GM18909 (cell line): ENCODE data around the gene TGOLN2.

Experiments used
- ATAC-seq: cut with Tn5 transposase; IDR thresholded peaks from one replicate; pipeline ENCODE4 v1.9.1; 2021; ENCODE audit warnings: mild to moderate bottlenecking; ENCODE audit not compliant: unreplicated experiment, poor library complexity

TGOLN2 gene

DNA sequence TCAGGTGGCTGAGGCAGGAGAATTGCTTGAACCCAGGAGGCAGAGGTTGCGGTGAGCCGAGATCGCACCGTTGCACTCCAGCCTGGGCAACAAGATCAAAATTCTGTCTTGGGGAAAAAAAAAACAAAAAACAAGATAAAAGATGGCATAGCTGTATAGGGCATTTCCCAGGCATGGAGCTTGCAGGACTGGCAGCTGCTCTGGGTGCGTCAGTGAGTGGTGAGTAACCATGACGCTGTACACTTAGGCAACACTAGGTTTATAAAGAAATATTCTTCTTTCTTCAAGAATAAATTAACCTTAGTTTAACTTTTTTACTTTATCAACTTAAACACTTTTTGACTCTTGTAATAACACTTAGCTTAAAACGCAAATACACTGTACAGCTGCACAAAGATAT is 15.4 kb downstream of the TGOLN2 start:
- no peak for ATAC-seq

DNA sequence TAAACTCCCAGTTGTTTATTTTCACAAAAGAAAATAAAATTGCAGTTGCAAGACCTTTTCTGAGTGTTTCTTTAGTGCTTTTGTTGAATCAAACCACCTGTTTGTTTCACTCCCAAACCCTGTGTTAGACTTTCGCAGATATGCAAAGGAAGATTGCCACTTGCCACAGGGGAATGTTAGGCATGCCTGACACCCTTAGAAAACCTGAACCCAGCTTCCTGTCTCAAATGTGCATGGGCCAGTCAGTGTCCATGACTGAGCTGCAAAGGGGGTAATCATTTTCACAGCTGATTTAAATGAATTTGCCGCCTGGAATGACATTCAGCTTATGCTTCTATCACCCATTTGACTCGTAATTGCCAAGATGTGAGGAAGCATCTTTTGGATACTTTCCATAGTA is 17.5 kb downstream of the TGOLN2 start:
- peak; percentile 57 for ATAC-seq

DNA sequence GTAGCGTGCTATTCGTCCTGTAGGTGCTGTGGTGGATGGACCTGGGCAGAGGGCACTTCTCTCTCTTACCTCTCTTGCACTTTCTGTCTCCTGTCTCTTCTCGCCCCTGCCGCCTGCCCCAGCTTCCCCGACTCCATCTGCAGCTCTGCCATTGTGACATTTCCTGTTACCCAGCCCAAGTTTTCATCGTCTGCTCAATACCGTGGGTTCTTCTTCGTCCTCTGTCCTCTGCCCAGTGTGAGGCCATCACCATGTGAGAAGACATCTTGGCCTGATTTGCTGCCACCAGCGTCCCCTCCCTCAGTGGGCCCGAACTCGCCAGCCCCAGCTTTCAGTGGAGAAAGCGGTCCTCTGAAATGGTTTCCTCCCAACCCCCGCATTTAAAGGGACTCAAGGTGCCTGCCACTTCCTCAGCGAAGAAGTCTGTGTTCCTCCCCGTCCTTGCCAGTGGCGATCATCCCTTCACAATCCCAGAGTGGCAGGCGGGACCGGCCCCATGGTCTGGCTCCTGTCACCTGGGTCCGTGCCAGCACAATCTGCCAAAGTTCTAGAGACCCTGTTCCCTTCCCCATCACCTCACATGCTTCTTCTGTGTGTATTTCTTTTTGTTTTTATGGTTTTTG is 18.0 kb downstream of the TGOLN2 start:
- ATAC-seq = no peak

DNA sequence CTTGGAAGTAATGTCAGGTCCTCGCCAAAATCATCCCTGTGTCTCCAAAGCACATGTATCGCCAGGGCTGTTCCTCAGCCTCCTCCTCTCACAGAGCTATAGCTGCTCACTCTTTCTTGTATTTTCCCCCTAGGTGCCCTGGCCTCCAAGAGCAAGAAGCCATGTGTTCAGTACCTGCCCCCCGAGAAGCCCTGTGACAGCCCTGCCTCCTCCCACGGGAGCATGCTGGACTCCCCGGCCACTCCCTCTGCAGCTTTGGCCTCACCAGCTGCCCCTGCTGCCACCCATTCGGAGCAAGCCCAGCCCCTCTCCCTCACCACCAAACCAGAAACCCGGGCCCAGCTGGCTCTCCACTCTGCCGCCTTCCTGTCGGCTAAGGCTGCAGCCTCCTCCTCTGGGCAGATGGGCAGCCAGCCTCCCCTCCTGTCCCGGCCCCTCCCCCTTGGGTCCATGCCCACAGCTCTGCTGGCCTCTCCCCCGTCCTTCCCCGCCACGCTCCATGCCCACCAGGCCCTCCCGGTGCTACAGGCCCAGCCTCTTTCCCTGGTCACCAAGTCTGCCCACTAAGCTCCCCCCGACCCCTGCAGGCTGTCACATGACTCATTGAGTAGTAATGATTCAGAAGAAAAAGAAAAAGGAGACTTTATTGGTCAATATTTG is 18.8 kb downstream of the TGOLN2 start:
- no peak for ATAC-seq

DNA sequence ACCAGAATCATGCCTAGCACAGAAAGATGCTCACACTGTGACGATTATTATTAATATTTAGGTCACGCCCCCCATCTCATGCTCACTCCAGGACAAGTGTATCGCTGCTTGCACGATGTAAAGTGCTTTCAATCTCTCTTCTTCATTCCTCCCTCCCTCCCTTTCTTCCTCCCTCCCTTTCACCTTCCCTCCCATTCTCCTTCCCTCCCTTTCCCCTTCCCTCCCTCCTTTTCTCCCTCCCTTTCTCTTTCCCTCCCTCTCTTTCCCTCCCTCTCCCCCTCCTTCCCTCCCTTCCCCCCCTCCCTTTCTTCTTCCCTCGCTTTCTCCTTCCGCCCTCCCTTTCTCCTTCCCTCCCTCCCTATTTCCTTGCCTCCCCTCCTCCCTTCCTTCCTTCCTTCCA is 19.6 kb downstream of the TGOLN2 start:
- ATAC-seq = no peak

DNA sequence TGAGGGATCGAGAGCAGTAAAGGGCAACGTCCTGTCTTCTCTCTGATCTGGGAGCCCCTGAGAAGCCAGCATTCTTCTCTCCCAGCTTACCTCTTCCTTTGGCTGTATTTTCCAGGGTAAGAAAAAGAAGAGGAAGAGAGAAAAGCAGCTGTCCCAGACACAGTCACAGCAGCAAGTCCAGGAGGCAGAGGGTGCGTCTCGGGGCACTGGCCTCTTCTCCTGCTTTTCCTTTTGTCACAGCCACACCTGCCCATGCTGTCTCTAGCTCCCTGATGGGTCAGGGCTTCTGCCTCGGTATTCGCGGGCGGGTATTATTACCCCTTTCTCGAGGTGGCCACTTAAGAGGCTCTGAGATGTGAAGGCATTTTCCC is 20.3 kb downstream of the TGOLN2 start:
- ATAC-seq = no peak

DNA sequence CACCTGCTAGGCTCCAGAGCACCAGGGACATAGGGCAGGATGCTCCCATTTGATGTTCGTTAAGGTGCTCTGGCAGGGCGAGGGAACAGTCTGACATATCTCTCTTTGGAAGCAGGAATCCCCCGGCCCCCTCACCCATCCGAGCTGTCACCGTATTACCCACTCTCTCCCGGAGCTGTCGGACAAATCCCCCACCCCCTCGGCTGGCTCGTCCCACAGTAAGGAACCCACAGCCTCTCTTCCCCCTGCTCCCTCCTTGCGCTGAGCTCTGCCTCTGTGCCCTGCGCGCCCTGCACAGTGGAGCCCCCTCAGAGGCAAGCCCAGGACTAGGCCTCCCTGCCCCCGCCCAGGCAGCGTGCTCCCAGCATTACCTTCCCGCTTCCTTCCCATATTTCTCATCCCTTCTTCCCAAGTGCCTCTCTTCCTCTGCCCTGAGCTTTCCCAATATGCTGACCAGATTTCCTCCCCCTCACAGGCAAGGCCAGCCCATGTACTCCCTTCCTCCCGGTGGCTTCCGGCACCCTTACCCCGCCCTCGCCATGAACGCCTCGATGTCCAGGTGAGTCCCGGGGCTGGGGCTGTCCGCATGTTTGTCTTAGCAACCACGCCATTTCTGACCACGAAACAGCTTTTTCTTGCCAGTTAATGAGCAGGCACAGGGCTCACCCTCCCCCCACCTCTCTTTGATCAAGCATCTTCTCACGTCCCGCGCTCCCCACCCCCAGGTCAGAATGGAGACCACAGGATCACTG is 23.8 kb downstream of the TGOLN2 start:
- no peak for ATAC-seq

DNA sequence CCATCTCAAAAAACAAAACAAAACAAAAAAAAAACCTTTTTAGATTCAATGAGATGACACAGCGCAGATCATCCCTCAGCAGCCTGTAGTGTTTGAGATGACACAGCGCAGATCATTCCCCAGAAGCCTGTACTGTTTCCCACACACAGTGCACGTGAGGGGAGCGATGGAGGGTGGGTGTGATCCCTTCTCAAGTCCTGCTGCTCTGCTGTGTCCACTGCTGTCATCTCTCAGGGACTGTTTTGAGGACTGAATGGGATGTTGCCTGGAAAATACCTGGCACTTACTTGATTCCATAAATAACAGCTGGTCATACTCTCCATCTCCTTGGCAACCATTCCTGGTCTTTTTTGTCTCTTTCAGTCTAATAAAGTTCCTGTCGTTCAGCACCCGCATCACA is 25.7 kb downstream of the TGOLN2 start:
- no peak for ATAC-seq

DNA sequence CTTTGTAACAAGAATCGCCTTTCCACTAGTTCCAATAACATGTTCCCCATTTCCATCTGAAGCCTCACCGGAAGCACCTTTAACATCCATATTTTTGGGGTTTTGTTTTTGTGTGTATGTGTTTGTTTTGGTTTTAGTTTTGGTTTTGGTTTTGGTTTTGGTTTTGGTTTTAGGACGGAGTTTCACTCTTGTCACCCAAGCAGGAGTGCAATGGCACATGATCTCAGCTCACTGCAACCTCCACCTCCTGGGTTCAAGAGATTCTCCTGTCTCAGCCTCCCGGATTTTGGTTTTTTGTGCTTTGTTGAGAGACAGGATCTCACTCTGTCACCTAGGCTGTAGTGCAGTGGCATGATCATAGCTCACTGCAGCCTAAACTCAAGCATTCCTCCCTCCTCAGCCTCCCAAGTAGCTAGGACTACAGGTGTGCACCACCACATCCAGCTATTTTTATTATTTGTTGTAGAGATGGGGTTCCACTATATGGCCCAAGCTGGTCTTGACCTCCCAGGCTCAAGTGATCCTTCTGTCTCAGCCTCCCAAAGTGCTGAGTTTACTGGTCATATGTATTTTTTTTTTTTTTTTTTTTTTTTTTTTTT is 36.3 kb downstream of the TGOLN2 start:
- ATAC-seq = no peak

DNA sequence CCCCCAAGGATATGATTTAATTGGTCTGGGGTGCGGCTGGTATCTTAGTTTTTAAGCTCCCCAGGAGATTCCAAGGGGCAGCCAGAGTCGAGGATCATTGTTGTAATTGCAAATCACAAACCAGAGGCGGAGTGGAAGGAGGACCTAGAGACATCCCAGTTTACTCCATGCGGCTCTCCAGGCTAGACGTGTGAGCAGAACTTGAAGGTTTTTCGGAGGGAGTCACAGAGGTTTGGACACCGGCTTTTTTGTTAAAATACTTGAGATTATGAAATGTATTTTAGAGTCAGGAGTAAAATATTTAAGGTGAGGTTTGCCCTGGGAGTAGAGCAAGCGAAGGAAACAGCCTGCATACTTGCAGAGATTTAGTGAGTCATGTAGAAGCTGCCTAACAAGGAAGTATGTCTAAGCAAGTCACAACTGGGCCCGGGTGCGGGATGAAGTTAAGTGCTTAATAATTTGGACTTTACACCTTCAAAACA is 39.5 kb downstream of the TGOLN2 start:
- no peak for ATAC-seq

DNA sequence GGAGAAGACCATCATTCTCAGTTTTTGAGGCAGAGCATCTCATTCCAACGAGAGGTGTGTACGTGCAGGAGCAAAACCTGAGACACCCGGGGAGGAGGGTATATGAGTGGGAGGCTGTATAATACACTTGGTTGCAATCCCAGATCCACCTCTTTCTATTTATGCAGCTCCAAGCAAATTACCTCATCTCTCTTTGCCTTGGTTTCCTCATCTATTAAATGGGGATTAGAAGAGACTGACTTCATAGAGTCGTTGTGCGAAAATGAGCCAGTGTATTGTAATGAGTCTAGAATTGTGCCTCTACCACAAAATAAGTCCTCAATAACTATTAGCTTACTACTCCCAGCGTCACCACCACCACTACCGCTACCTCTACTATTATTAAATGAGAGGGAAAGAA is 40.1 kb downstream of the TGOLN2 start:
- no peak for ATAC-seq

DNA sequence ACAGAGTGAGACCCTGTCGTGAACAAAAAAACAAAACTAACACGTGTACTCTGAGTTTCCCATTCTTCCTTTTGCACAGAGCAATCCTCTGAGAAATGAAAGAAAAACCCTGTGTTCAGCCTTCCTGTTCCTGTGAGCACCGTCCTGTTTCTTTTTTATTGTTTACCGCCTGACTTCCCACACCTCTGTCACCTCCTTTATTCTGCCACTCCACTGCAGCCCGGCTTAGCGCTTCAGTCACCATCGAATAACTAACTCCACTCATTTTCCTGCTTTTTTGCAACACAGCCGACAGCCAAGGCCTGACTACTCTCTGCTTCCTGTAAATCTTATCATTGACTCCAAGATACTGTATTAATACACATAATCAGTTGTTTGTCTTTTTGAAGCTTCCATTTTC is 40.9 kb downstream of the TGOLN2 start:
- no peak for ATAC-seq

DNA sequence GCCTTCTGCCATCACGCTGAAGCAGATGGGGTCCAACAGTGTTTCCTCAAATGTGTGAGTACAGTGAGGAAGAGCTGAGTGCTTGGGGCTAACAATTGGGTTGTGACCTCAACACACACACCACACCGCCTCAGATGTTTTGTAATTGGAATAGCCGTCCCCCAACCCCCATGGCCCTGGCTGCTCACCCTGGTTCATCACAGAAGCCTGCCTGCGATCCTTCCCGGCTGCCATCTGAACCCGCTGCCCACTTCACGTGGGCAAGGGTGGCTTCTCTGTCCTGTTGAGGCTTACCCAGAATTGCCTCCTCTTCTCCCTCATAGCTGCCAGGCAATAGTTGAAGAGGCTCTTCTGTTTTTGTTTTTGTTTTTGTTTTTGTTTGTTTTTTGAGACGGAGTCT is 44.1 kb downstream of the TGOLN2 start:
- no peak for ATAC-seq

DNA sequence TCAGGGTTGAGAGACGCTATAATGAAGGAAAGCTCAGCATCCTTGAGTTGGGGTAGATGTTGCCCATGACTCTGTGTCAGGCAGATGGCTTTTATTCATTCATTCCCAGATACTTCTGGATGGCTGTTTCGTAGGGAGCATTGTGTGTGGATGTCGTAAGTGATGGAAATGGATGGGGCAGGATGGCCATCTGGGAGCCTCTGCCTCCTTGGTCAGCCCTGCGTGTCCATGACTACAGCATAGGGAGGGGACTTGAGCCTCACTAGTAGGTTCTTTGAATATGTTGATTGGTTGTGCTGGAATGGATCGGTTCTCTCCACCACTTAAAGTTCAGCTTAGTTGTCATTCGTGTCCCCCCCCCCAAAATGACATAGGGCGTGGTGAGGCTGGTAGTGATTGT is 44.9 kb downstream of the TGOLN2 start:
- ATAC-seq = no peak

DNA sequence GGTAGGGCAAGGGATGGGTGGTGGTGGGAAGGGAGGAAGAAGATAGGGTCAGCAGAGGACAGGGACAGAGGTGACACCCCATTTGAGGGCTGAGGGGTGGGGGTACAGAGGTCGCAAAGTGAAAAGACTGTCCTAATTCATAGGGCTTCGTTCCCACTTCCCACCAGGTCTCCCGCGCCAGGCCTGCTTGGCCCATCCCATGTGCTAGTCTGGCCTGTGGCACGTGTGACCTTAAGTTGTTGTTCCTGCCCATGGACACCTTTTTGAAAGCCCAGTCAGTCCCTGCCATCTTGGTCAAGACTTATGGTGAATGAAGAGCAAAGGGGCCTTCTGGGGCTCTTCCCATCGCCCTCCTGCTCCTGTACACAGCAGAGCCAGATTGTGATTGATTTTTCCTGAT is 46.2 kb downstream of the TGOLN2 start:
- no peak for ATAC-seq

DNA sequence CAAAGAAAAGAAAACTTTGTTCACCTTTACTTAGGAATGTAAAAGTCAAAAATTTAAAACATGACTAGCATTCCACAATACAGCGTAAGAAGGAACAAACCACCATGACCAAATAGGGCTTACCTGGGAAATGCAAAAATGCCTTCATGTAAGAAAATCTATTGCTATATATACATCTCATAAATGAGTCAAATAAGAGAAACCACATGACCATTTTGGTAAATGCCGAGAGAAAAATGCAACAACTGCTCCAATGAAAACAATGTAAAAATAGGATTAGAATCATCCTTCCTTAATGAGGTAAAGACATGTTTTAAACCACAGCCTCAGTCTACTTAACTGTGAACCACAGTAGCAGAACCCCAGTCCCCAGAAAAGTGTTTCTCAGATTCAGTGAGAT is 49.4 kb downstream of the TGOLN2 start:
- no peak for ATAC-seq

DNA sequence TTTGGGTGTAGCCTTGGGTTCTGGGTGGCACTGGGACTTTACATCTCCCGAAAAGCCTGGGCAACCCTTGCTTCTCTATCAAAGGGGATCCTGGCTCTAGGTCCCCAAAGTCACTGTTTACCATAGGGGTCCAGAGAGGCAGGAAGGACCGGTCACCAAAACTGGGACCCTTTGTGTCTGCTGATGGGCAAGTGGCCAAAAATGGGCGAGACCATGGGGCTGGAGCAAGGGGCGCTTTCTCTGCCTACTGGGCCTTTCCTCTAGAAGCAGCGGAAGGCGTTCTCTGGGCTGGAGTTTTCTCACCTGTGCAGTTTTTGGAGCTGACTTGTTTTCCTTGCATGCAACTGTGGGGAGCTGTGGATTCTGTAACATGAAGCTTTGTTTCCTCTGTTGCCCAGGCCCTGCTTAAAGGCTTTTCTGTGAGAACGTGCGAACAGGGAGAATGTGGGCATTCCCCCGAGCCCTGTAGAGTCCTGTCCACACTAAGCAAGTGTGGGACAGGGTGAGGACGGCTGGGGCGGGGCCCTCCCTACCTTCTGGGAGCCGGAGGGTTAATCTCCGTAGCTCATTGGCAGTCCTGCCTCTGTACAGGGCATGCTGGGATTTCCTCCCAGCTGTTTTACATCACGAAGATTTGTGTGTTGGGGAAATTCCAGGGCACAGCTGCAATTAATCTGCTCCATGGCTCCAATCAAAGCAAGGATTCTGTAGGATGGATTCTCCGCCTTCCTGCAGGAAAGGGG is 50.2 kb downstream of the TGOLN2 start:
- no peak for ATAC-seq

DNA sequence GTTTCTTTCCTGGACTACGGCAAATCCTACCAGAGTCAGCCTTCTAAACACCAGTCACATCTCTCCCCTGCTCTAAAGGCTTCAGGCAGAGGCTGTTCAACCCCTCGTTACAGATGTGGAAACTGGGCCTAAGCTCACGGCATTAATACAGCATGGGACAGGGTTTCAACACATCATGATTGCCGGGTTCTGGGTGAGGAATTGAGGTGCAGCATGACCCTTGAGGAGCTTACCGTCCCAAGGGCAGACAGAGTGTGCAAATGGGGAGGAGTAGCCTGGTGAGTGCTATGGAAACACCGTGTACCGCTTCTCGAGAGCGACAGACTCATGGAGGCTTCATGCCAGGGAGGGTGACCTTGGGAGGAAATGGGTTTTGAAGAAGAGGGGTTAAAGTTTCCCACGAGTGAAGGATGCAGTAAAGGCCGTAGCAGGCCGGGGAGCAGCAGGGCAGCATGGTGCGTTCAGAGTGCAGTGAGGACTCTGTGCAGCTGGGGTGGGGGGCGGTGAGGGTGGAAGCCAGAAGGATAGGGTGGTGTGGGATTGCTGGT is 51.1 kb downstream of the TGOLN2 start:
- ATAC-seq = no peak

DNA sequence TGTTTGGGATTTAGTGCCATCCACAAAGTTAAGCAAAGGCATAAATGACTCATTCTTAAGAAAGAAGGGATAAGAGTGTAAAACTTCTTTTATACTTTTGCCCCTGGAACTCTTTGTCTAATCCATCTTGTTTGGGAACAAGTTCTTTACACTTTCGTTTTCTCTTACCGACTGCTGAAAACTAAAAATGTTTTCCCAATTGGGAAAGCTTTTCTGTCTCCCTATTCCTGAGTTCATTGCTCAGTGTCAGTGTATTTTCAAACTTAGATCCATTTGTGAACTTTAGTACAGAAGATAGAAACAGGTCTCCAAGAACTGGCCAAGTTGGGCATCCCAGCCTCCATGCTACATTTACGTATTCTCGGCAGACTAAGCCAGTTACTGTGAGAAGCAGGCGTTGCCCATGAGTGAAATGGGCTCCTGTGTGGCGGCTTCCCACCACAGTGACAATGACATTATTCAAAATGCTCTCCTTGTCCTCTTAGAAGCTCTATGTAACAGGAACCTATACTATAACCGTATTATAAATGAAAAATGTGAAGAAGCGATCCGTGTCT is 51.7 kb downstream of the TGOLN2 start:
- no peak for ATAC-seq
